Measurements from ENCODE around the gene L1CAM. TPM values are rescaled to one million over a fixed set of nuclear protein-coding genes. Genes with fewer than 3 reads are reported as not detected.

L1CAM gene
- total RNA-seq, 2 donors from 2014 or later, result 6.3 to 7.0 TPM

GRCh38 chrX:153897899-153898298 lies 11.9 kb upstream of the L1CAM start:
- peaks cover 0 to 22% of the 10 kb centered on the region in 2 donors for H3K4me1 ChIP-seq
- no peaks in the 10 kb centered on the region for H3K27me3 ChIP-seq
- H3K27ac ChIP-seq, result no peak overlapping the region
- TF ChIP-seq CTCF (IDR thresholded peaks at IDR 0.05), result no peak
- no peak for DNase-seq (ENCODE audit: low spot score)
- H3K9me3 ChIP-seq, result peaks cover 0 to 20% of the 10 kb centered on the region in 2 donors
- H3K4me3 ChIP-seq, result no peak overlapping the region
- H3K36me3 ChIP-seq, result no peaks in the 10 kb centered on the region

GRCh38 chrX:153889123-153889522 lies 3.1 kb upstream of the L1CAM start:
- H3K9me3 ChIP-seq, result no peaks in the 10 kb centered on the region
- H3K4me1 ChIP-seq, result peaks cover 0 to 7% of the 10 kb centered on the region in 2 donors
- no peak overlapping the region for H3K4me3 ChIP-seq
- H3K27me3 ChIP-seq, result peaks cover 15 to 24% of the 10 kb centered on the region in 2 donors
- H3K27ac ChIP-seq, result no peak overlapping the region
- H3K36me3 ChIP-seq, result no peaks in the 10 kb centered on the region
- DNase-seq (ENCODE audit: low spot score), result no peak
- TF ChIP-seq CTCF (IDR thresholded peaks at IDR 0.05), result no peak

- Histone ChIP-seq H3K4me3 (no peak overlapping the region), H3K27me3 (peaks cover 15 to 29% of the 10 kb centered on the region in 2 donors), H3K36me3 (no peaks in the 10 kb centered on the region), H3K9me3 (no peaks in the 10 kb centered on the region), H3K4me1 (peaks cover 0 to 7% of the 10 kb centered on the region in 2 donors), H3K27ac (no peak overlapping the region)
- no peak for TF ChIP-seq CTCF (IDR thresholded peaks at IDR 0.05)
- no peak for DNase-seq (ENCODE audit: low spot score)
These were observed 2.4 kb upstream of the L1CAM start for GRCh38 chrX:153888344-153888743.

GRCh38 chrX:153887385-153887784 lies 1.4 kb upstream of the L1CAM start:
- Histone ChIP-seq H3K27me3 (peaks cover 15 to 29% of the 10 kb centered on the region in 2 donors), H3K27ac (no peak overlapping the region), H3K36me3 (no peaks in the 10 kb centered on the region), H3K4me3 (no peak overlapping the region), H3K9me3 (no peaks in the 10 kb centered on the region), H3K4me1 (peaks cover 0 to 7% of the 10 kb centered on the region in 2 donors)
- DNase-seq (ENCODE audit: low spot score), result no peak
- TF ChIP-seq CTCF (IDR thresholded peaks at IDR 0.05), result no peak

GRCh38 chrX:153886915-153887314 lies 942 bp upstream of the L1CAM start:
- no peak for DNase-seq (ENCODE audit: low spot score)
- no peak overlapping the region for H3K27ac ChIP-seq
- TF ChIP-seq CTCF (IDR thresholded peaks at IDR 0.05), result no peak

GRCh38 chrX:153885208-153885787 lies 675 bp downstream of the L1CAM start:
- DNase-seq (ENCODE audit: low spot score), result no peak
- no peak overlapping the region for H3K27ac ChIP-seq
- peak overlapping the region in 1 of 2 donors; percentile 21 for H3K4me3 ChIP-seq

More at GRCh38 chrX:153886915-153887314, 942 bp upstream of the L1CAM start:
- Histone ChIP-seq H3K27me3 (peaks cover 15 to 29% of the 10 kb centered on the region in 2 donors), H3K4me1 (peaks cover 0 to 7% of the 10 kb centered on the region in 2 donors), H3K9me3 (no peaks in the 10 kb centered on the region), H3K36me3 (no peaks in the 10 kb centered on the region), H3K4me3 (no peak overlapping the region)

More at GRCh38 chrX:153885208-153885787, 675 bp downstream of the L1CAM start:
- TF ChIP-seq CTCF (IDR thresholded peaks at IDR 0.05), result no peak
- no peaks in the 10 kb centered on the region for H3K9me3 ChIP-seq
- H3K27me3 ChIP-seq, result peaks cover 15 to 36% of the 10 kb centered on the region in 2 donors
- peaks cover 0 to 7% of the 10 kb centered on the region in 2 donors for H3K4me1 ChIP-seq
- no peaks in the 10 kb centered on the region for H3K36me3 ChIP-seq
